NT2/D1 (cell line): ENCODE data around the gene MMP27.

Source experiments
- YY1 ChIP-seq: IDR thresholded peaks from 2 replicates; pipeline ENCODE4 v1.6.1; 2011; ENCODE audit not compliant: insufficient read length, insufficient read depth
- ZNF274 ChIP-seq: IDR thresholded peaks from 2 replicates; pipeline ENCODE4 v1.6.1; 2011; ENCODE audit warnings: mild to moderate bottlenecking, low read depth, low read length

DNA sequence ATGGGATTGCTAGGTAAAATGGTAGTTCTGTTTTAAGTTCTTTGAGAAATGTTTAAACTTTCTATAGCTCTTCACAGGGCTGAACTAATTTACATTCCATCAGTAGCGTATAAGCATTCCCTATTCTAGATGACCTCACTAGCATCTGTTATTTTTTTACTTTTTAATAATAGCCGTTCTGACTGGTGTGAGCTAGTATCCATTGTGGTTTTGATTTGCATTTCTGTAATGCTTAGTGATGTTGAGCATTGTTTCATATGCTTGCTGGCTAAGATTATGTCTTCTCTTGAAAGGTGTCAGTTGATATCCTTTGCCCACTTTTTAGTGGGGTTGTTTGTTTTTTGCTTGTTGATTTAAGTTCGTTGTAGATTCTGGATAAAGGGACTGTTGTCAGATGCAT lies 35.9 kb downstream of the MMP27 start:
- no peak for TF ChIP-seq YY1
- no peak for TF ChIP-seq ZNF274
